ENCODE results near the gene ZBTB16.

DNA sequence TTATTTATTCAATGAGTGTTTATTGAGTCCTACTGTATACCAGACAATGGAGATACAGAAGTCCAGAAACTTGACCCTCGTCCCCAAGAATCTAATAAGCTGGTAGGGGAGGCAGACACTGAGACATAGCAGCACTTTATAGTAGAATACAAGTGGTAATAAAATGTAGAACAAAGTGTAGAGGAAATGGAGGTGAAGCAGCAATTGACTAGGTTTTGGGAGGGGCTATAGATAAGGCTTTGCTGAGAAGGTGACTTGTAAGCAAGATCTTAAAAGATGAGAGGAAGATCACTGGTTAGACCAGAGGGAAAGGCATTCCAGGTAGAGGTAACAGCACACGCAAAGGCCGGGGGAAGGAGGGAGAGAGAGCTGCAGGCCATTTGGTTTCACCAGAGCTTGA is 57.3 kb downstream of the ZBTB16 start:
- TF ChIP-seq, protein P1, sequence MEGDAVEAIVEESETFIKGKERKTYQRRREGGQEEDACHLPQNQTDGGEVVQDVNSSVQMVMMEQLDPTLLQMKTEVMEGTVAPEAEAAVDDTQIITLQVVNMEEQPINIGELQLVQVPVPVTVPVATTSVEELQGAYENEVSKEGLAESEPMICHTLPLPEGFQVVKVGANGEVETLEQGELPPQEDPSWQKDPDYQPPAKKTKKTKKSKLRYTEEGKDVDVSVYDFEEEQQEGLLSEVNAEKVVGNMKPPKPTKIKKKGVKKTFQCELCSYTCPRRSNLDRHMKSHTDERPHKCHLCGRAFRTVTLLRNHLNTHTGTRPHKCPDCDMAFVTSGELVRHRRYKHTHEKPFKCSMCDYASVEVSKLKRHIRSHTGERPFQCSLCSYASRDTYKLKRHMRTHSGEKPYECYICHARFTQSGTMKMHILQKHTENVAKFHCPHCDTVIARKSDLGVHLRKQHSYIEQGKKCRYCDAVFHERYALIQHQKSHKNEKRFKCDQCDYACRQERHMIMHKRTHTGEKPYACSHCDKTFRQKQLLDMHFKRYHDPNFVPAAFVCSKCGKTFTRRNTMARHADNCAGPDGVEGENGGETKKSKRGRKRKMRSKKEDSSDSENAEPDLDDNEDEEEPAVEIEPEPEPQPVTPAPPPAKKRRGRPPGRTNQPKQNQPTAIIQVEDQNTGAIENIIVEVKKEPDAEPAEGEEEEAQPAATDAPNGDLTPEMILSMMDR (IDR thresholded peaks at IDR 0.05) = no peak
- TF ChIP-seq POLR2A (IDR thresholded peaks at IDR 0.05) = no peak

Data from uterus (tissue), 2 donors.